GM18499 (cell line): ENCODE data around the gene PCBP3.
"Not testable (repeated sequence)": the region's sequence is repeated elsewhere in the genome, so short reads cannot be mapped to it uniquely, and the experiment has no call there.

Experiments used
- ATAC-seq: cut with Tn5 transposase; IDR thresholded peaks from one replicate; pipeline ENCODE4 v1.9.1; 2021; ENCODE audit warnings: moderate number of reproducible peaks; ENCODE audit not compliant: insufficient read depth, unreplicated experiment

The PCBP3 gene

DNA sequence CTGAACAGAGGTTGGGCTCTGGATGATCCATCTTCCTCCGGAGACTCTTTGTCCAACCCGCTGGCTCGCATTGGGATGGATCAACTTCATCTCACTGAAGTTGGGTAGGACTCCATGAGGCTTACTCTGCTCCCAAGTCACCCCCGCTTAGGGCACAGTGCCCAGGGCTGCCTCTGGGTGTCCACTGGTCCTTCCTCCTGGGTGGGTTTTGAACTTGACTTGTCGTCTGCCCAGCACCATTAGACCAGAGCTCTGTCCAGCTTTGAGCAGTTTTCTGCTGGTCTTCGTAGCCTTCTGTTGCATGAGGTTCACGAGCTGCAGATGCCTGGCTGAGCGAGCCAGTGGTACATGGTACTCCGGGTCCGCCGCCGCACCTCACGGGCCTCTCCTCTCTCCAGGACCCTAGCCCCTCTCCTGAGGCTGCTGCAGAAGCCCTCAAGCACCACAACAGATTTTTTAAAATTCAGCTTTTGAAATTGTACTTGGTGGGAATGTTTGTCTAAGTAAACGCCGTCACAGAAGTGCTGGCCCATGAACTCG is 304.3 kb downstream of the PCBP3 start:
- no peak for ATAC-seq

DNA sequence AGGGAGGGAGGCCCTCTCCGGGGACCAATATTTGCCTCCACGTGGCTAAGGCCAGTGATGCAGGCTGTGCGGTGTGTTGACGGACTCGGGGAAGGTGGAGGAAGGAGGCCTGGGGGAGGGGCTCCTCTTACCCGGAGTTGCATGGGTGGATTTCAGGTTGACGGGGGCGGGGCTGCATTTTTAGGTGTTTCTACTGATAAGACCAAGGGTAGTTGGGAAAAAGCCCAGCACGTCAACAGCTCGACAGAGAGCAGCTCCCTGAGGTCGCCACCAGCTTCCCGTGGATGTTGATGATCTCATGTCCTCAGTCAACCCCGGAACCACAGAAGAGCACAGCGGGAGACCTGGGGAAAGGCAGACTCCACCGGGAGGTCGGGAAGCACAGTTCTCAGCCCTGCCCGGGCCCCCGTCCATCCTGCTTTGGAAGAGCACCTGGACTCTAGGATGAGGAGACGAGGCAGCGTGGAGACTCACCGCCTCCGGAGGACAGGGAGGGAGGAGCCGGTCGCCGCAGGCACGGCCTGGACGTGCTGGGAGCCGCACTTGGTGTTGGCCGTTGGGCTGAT is 305.1 kb downstream of the PCBP3 start:
- no peak for ATAC-seq

DNA sequence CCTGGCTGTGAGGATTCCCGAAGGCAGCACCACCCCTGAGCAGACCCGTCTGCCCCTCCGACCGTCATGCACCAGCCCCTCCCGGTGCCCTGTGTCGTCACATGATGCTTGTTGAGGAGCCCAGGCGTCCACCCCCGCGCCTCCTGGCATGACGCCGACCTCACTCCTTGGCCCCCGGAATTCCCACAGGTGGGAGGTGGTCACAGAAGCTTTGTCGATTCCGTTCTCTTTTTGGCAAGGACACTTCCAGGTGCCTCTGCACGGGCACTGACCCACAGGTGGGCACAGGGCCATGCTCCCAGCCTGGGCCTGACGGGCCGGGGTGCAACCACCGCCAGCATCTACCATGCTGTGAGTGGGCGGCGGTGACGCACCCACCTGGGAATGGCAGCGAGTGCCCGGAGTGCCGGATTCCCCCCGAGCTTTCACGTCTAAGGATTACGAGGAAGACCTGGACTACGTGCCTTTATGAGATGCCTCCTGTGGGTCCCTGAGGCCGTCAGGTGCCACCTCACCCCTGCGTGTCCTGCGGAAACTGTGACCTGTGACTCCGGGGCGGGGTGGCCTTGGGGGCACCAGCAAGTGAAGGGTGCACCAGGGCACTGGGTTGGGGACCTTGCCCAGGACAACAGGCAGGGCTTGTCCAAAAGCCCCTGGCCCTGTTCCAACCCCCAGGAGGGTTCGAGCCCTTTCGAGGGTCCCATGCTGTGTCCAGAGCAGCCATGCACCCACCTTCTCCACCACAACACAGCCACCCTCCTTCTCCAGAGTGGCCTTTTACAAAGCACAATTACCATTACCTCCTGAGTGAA is 306.6 kb downstream of the PCBP3 start:
- ATAC-seq = no peak

DNA sequence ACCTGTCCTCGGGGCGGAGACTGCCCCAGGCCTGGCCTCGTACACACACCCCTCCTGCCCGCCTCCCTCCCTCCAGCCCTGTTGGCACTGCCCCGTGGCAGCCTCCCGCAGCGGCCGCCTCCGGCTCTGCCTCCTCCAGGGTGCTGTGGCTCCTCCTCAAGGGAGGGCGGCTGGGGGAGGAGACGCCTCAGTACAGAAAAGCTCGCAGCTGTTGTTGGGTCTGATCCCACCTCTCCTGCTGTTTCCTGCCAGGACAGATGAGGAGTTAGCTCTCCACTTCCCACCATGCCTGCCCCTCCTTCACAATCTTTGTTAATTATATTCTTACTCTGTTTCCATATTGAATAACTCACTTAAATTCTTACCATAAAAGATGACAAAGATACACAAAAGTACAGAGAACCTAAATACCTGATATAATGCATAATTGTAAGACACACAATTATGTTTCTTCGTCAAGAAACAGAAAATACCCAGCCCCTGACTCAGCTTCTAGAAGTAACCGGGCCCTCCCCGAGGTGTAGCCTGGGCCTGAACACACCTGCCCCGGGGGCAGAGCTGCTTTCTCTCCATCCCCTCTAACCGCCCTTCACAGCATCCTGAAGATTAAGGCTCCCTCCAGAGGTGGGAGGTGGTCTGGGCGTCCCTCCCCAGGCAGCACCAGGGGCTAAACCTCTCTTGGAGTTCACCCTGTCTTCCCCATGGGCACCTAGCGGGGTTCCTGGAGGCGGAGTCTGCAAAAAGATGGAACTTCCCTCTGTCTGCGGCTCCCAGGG is 307.4 kb downstream of the PCBP3 start:
- no peak for ATAC-seq

DNA sequence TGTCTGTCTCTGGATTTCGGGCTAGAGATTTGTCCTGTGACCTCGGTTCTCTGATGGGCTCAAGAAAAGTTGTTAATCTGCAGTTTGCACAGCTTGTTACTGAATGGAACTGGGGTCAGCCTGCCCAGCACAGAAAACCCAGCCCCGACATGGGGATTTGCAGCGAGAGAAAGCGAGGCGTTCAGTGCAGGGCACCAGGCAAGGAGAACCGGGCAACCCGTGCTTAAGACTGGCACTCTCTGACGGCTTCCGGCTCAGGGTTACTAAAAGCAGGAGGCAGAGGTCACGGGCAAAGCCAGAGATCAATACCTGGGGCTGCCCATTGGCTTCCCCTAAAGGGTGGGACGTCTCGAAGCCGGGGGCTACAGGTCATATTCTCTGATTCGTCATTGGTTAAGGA is 308.2 kb downstream of the PCBP3 start:
- no peak for ATAC-seq

DNA sequence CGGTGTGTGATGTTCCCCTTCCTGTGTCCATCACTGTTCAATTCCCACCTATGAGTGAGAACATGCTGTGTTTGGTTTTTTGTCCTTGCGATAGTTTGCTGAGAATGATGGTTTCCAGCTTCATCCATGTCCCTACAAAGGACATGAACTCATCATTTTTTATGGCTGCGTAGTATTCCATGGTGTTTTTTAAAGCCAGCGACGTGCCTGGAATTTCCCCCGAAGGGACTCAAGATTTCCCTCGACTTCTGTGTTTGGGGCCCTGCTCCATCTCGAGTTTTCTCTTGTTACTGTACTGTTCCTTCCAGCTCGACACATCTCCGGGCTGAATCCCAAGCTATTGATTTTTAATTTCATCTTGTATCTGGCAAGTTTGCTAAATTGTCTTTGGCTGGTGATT is 309.0 kb downstream of the PCBP3 start:
- not testable (repeated sequence) for ATAC-seq

DNA sequence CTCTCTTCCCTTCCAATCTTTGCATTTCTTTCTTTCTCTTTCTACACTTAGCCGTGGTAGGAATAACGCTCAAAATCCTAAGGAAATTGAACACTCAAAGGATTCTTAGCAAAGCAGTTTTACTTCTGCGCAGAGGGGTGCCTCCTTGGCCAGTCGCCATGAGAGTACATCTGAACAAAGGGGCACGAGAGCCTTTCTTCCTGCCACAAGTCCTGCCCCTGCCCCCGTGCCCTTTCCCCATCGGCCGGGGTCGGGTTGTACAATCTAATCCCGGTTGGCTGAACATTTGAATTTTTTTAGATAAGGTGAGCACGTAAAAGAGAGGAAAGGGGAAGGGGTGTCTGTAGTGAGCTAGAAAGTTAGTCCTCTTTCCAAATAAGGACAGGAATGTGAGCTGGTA is 309.4 kb downstream of the PCBP3 start:
- ATAC-seq = no peak

DNA sequence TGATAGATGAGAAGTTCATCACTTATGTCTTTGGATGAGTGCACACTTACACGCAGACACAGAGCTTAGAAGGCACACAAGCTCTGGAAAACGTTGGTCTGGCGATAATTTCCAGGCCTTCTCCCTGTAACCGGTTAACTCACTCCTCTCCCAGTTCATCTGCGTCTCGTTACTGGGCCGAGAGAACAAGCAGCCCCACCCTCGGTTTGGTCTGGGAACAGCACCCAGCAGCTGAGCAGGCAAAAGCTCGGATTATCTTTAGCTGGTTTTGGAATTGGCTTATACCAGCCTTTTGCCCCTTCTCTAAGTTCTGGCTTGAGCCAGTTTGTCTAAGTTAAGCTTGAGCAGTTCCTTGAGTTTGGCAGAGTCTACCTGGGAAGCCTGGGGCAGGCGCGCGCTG is 310.7 kb downstream of the PCBP3 start:
- no peak for ATAC-seq

DNA sequence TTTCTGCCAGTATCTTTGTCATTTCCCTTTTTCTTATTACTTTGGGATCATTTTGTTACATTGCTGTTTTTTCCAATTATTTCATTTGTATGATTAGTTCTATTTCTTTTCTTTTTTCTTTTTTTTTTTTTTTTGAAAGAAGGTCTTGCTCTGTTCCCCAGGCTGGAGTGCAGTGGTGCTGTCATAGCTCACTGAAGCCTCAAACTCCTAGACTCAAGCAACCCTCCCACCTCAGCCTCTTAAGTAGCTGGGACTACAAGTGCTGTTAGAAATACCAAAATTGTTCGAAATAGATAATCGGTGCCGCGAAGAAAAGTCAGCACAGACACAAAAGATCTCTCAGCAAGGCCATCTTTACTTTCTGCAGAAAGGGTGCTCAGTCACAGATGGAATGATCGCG is 311.4 kb downstream of the PCBP3 start:
- no peak for ATAC-seq

DNA sequence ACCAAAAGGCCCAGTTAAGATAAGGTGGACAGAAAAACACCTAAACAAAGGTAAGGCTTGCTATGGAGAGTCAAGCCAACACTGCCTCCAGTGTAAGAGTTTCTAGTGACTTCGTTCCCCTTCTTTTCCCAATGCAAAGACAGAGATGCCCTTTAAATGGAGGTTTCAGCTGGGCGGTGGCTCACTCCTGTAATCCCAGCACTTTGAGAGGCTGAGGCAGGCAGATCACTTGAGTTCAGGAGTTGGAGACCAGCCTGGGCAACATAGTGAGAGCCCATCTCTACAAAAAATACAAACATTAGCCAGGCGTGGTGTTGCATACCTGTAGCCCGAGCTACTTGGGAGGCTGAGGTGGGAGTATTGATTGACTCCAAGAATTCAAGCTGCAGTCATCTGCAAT is 314.0 kb downstream of the PCBP3 start:
- ATAC-seq = no peak

DNA sequence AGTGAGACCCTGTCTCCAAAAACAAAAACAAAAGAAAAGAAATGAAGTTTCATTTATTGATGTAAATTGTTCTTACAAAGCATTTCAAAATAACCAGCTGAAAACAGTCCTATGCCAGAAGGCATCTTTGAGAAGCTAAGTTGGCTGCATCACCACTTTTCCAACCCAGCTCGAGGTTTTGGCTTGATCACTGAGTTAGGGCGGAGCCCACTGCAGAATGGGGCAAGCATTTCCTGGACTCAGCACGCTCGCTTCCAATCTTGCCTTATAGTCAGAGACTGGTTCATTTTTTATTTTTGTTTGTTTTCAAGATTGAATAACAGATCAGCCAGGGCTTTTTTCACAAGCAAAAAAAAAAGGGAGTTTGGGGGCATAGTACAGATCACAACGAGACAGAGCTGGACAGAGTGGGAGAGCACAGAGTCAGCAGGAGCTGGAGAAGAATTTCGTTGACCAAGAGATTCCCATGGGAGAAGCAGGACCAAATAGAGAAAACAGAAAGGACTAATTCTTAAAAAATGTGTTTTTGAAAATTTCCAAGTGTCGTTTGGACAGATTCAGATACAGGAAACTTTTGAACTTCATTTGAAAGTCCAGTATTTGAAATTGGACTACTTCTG is 314.6 kb downstream of the PCBP3 start:
- ATAC-seq = no peak

DNA sequence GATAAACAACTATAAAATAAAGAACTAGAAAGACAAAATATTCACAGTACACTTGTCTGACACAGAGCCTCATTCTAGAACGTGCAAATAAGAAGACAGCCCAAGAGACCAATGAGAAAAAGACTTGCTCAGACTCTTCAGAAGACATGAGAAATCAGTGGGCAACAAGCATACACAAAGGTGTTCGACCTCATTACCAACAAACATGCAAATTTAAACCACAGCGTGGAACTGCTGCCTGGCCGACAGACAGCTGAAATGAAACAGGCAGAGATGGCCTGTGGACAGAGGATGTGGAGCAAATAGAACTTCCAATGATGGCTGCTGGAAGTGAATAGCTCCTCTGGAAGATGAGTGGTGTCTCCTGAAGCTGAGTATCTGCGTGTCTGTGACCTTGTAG is 315.7 kb downstream of the PCBP3 start:
- no peak for ATAC-seq

DNA sequence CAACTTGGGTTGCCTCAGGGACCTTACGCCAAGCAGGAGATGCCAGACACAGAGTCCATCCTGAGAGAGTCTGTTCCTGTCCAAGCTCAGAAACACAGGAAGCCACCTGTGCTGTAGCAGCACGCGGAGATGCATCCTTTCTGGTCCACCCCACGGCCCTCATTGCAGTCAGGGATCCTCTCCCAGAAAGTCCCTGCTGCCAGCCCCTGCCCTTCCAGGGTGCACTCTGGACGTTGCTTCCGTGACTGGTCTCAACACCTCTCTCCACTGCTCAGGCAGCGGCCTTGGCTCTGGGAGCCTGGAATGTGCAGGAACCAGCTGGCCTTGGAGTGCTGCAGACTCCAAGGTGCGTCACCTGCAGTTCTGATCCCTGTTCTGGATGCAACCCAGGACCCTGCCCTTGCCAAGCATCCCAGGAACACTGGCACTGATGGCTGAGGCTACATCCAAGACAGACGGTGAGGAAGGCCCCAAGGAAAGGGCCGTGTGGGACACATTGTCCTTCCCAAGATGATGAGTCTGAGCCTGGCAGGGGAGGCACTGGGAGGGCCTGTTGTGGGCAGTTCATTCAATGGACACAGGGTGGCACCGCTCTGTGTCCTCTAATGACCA is 316.4 kb downstream of the PCBP3 start:
- ATAC-seq = no peak

DNA sequence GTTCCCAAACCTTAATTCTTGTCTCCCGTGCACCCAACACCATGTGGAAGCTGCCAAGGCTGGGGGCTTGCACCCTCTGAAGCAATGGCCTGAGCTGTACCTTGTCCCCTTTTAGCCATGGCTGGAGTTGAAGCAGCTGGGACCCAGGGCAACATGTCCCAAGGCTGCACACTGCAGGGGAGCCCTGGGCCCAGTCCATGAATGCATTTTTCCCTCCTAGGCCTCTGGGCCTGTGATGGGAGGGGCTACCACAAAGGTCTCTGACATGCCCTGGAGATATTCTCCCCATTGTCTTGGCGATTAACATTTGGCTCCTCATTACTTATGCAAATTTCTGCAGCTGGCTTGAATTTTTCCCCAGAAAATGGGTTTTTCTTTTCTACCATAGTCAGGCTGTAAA is 317.9 kb downstream of the PCBP3 start:
- not testable (repeated sequence) for ATAC-seq

DNA sequence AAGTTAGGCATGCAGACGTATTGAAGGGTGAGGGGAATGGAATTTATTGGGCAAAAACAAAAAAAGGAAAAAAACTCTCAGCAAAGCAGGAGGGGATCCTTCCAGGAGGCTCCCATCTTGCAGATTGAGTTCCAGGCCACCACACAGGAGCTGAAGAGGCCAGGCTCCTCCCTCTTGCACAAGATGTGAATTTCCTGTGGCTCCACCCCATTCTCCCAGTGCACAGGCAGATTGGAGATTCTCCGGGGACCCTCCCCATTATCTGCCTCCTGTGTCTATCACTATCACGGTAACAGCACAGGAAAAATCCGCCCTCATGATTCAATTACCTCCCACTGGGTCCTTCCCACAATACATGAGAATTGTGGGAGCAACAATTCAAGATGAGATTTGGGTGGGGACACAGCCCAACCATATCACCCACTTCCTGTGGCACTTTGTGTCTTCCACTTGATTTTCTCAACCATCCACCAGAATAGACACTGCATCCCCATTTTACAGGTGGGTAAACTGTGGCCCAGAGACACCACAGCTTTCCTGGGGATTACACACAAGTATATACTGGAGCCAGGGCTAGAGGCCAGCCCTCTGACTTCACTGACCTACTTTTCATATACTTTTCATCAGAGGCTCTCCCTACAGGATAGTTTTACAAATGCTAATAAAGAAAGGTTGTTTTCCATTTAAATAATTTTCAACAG is 319.2 kb downstream of the PCBP3 start:
- no peak for ATAC-seq

DNA sequence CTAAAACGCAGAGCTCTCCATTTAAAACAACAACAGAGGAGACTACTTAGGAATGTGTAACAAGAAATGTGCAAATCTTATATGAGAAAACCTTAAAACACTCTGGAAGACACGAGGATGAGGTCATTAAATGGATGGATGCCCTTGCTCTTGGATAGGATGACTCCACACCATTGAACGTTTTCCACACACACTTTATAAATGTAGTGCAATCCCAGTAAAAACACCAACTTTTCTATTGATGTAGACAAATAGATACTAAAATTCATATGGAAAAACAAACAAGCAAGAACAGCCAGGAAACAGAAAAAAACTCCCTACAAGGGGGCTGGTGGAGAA is 319.7 kb downstream of the PCBP3 start:
- ATAC-seq = no peak

DNA sequence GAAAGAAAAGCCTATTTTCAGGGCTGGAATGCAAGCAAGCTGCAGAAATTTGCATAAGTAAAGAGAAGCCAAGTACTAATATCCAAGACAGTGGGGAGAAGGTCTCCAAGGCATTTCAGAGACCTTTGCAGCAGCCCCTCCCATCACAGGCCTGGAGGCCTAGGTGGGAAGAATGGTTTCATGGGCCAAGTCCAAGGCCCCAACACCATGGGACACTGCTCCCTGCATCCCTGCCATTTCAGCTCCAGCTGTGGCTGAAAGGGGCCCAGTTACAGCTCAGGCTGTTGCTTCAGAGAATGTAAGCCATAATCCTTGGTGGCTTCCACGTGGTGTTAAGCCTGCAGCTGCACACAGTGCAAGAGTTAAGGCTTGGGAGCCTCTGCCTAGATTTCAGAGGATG is 321.1 kb downstream of the PCBP3 start:
- ATAC-seq = no peak

DNA sequence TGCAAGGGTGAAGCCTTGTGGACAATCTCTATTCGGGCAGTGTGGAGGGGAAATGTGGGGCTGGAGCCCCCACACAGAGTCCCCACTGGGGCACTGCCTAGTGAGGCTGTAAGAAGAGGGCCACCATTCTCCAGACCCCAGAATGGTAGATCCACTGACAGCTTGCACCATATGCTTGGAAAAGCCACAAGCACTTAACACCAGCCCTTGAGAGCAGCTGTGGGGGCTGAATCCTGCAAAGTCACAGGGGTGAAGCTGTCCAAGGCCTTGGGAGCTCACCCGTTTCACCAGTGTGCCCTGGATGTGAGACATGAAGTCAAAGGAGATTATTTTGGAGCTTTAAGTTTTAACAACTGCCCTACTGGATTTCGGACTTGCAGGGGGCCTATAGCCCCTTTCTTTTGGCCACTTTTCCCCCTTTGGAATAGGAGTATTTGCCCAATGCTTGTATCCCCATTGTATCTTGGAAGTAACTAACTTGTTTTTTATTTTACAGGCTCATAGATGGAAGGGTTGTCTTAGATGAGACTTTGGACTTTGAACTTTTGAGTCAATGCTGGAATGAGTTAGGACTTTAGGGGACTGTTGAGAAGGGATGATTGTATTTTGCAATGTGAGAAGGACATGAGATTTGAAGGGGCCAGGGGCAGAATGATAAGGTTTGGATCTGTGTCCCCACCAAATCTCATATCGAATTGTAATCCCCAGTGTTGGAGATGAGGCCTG is 321.7 kb downstream of the PCBP3 start:
- ATAC-seq = no peak

DNA sequence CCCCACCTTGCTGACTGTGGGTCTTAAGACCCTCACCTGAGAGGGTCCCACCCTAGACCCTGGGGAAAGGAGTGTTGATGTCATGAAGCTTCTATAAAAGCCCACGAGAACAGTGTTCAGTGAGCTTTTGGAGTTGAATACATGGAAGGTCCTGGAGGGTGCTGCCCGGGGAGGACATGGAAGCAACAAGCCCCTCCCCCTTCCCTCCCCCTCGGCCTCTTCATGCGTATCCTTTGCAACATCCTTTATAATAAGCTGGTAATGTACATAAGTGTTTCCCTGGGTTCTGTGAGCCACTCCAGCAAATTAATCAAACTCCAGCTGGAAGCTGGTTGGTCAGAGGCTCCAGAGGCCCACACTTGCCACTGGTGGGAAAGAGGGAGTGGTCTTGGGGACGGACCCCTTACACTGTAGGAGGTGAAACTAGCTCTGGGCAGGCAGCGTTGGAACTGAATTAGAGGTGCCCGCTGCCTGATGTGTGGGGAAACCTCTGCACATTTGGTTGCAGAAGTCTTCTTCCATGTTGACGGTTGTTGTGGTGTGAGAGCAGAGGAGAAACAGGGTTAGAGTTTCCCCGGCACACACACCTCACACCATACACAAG is 323.4 kb downstream of the PCBP3 start:
- no peak for ATAC-seq
